ENCODE data around the gene SPAG16. TPM values are rescaled to one million over a fixed set of nuclear protein-coding genes. Genes with fewer than 3 reads are reported as not detected.

The SPAG16 gene
- total and polyA plus RNA-seq, 2 donors from 2014 or later: 35.9 to 38.5 TPM

GRCh38 chr2:214246417-214246816 lies 962.2 kb downstream of the SPAG16 start:
- DNase-seq (peak in 1 of 5 donors; percentile 2), FAIRE-seq (no peak)
- intact Hi-C loops (cut with DNase I): no loop called here
- Histone ChIP-seq H3K4me1 (ENCODE audit: control insufficient read depth in 2 of 3, insufficient read depth in 2 of 3, low read depth in 1 of 3, low read length in 3 of 3) (no peaks in the 10 kb centered on the region), H3K4me3 (ENCODE audit: low read length in 3 of 3) (no peak overlapping the region), H3K36me3 (ENCODE audit: control insufficient read depth in 2 of 3, insufficient read depth in 3 of 3, low read length in 3 of 3) (no peaks in the 10 kb centered on the region), H3K27ac (ENCODE audit: low read depth in 2 of 2, low read length in 2 of 2) (no peak overlapping the region), H3K27me3 (ENCODE audit: control insufficient read depth, insufficient read depth, low read length) (no peaks in the 10 kb centered on the region), H3K9me3 (ENCODE audit: control insufficient read depth in 2 of 3, insufficient read depth in 1 of 3, low read length in 3 of 3) (no peaks in the 10 kb centered on the region), H3K9ac (ENCODE audit: low read length in 3 of 3) (no peak overlapping the region)
- TF ChIP-seq CTCF (IDR thresholded peaks at IDR 0.05; ENCODE audit: borderline replicate concordance, extremely low read depth, insufficient read depth): no peak

GRCh38 chr2:214247531-214247930 lies 963.3 kb downstream of the SPAG16 start:
- Histone ChIP-seq H3K36me3 (ENCODE audit: control insufficient read depth in 2 of 3, insufficient read depth in 3 of 3, low read length in 3 of 3) (no peaks in the 10 kb centered on the region), H3K4me1 (ENCODE audit: control insufficient read depth in 2 of 3, insufficient read depth in 2 of 3, low read depth in 1 of 3, low read length in 3 of 3) (no peaks in the 10 kb centered on the region), H3K9ac (ENCODE audit: low read length in 3 of 3) (no peak overlapping the region), H3K27me3 (ENCODE audit: control insufficient read depth, insufficient read depth, low read length) (no peaks in the 10 kb centered on the region), H3K4me3 (ENCODE audit: low read length in 3 of 3) (no peak overlapping the region), H3K9me3 (ENCODE audit: control insufficient read depth in 2 of 3, insufficient read depth in 1 of 3, low read length in 3 of 3) (no peaks in the 10 kb centered on the region), H3K27ac (ENCODE audit: low read depth in 2 of 2, low read length in 2 of 2) (no peak overlapping the region)
- FAIRE-seq: no peak
- no peak for DNase-seq
- TF ChIP-seq CTCF (IDR thresholded peaks at IDR 0.05; ENCODE audit: borderline replicate concordance, extremely low read depth, insufficient read depth): no peak
- intact Hi-C loops (cut with DNase I): no loop called here

GRCh38 chr2:214255046-214255445 lies 970.8 kb downstream of the SPAG16 start:
- Histone ChIP-seq H3K9me3 (ENCODE audit: control insufficient read depth in 2 of 3, insufficient read depth in 1 of 3, low read length in 3 of 3) (no peaks in the 10 kb centered on the region), H3K27me3 (ENCODE audit: control insufficient read depth, insufficient read depth, low read length) (no peaks in the 10 kb centered on the region), H3K4me3 (ENCODE audit: low read length in 3 of 3) (no peak overlapping the region), H3K36me3 (ENCODE audit: control insufficient read depth in 2 of 3, insufficient read depth in 3 of 3, low read length in 3 of 3) (no peaks in the 10 kb centered on the region), H3K4me1 (ENCODE audit: control insufficient read depth in 2 of 3, insufficient read depth in 2 of 3, low read depth in 1 of 3, low read length in 3 of 3) (no peaks in the 10 kb centered on the region), H3K9ac (ENCODE audit: low read length in 3 of 3) (no peak overlapping the region), H3K27ac (ENCODE audit: low read depth in 2 of 2, low read length in 2 of 2) (no peak overlapping the region)
- DNase-seq (no peak), FAIRE-seq (no peak)
- TF ChIP-seq CTCF (IDR thresholded peaks at IDR 0.05; ENCODE audit: borderline replicate concordance, extremely low read depth, insufficient read depth): no peak
- intact Hi-C loops (cut with DNase I): no loop called here

GRCh38 chr2:214261683-214262082 lies 977.4 kb downstream of the SPAG16 start:
- no peak overlapping the region for H3K4me3 ChIP-seq (ENCODE audit: low read length in 3 of 3)
- H3K27me3 ChIP-seq (ENCODE audit: control insufficient read depth, insufficient read depth, low read length): no peaks in the 10 kb centered on the region
- no peaks in the 10 kb centered on the region for H3K9me3 ChIP-seq (ENCODE audit: control insufficient read depth in 2 of 3, insufficient read depth in 1 of 3, low read length in 3 of 3)
- DNase-seq: no peak
- no peak overlapping the region for H3K27ac ChIP-seq (ENCODE audit: low read depth in 2 of 2, low read length in 2 of 2)
- no peaks in the 10 kb centered on the region for H3K36me3 ChIP-seq (ENCODE audit: control insufficient read depth in 2 of 3, insufficient read depth in 3 of 3, low read length in 3 of 3)
- H3K9ac ChIP-seq (ENCODE audit: low read length in 3 of 3): no peak overlapping the region
- no peaks in the 10 kb centered on the region for H3K4me1 ChIP-seq (ENCODE audit: control insufficient read depth in 2 of 3, insufficient read depth in 2 of 3, low read depth in 1 of 3, low read length in 3 of 3)
- no peak for TF ChIP-seq CTCF (IDR thresholded peaks at IDR 0.05; ENCODE audit: borderline replicate concordance, extremely low read depth, insufficient read depth)
- intact Hi-C loops (cut with DNase I): no loop called here
- FAIRE-seq: peak; percentile 68

All from kidney (tissue), 14 donors.